Measurements from ENCODE around the gene RPS6KA4. TPM values are rescaled to one million over a fixed set of nuclear protein-coding genes. Genes with fewer than 3 reads are reported as not detected.

Gene RPS6KA4
- polyA plus RNA-seq, 1 of the 3 experiments (the other 2 are of a cell fraction), result 43.4 TPM

GRCh38 chr11:64384981-64385944, 26.3 kb downstream of the RPS6KA4 start:
- no peaks in the 10 kb centered on the region for H3K36me3 ChIP-seq (replicated peaks in 1 of 2; ENCODE audit: control insufficient read depth in 1 of 2, insufficient read depth in 2 of 2, low read length in 1 of 2)
- H3K4me2 ChIP-seq, result no peak overlapping the region
- H2AFZ ChIP-seq (ENCODE audit: low read depth), result no peak overlapping the region
- DNase-seq, result no peak
- POLR2A ChIA-PET, result no interaction called here
- H3K27ac ChIP-seq (ENCODE audit: low read depth in 2 of 2, low read length in 1 of 2), result no peak overlapping the region
- no peaks in the 10 kb centered on the region; a peak in 1 of 4 replicates for H3K4me1 ChIP-seq (ENCODE audit: control insufficient read depth in 1 of 2, insufficient read depth in 2 of 2, low read depth in 1 of 2, low read length in 1 of 2)
- WGBS (ENCODE audit: low lambda C conversion rate), result 78% methylated on average over 11 of the region's 15 CpGs
- no peaks in the 10 kb centered on the region; the same call in 1 of the 2 replicates for H3K27me3 ChIP-seq (ENCODE audit: insufficient read depth)
- TF ChIP-seq PBX3 (IDR thresholded peaks at IDR 0.05) (no peak), EZH2phosphoT487 (IDR thresholded peaks at IDR 0.05; ENCODE audit: borderline replicate concordance, low read depth) (no peak), NRF1 (IDR thresholded peaks at IDR 0.05; ENCODE audit: low read depth, low read length) (no peak), JUND (IDR thresholded peaks at IDR 0.05) (no peak), FOXJ3 (CRISPR knock-in tag; IDR thresholded peaks at IDR 0.05) (no peak), IRF3 (IDR thresholded peaks at IDR 0.05; ENCODE audit: low read depth, low read length) (no peak), RFX5 (IDR thresholded peaks at IDR 0.05; ENCODE audit: low read length) (no peak), TEAD4 (IDR thresholded peaks at IDR 0.05; ENCODE audit: borderline replicate concordance, insufficient read depth) (no peak), TCF12 (IDR thresholded peaks at IDR 0.05) (no peak), MXI1 (IDR thresholded peaks at IDR 0.05; ENCODE audit: low read depth, low read length) (no peak), GABPA (IDR thresholded peaks at IDR 0.05; ENCODE audit: low read depth) (no peak), GATA2 (CRISPR knock-in tag; IDR thresholded peaks at IDR 0.05) (no peak), USF1 (IDR thresholded peaks at IDR 0.05; ENCODE audit: borderline replicate concordance, low read depth) (no peak), CTCF (IDR thresholded peaks at IDR 0.05) (no peak), EP300 (IDR thresholded peaks at IDR 0.05; ENCODE audit: borderline replicate concordance in 1 of 2, low read depth in 1 of 2, low read length in 1 of 2) (no peak), USF2 (IDR thresholded peaks at IDR 0.05; ENCODE audit: borderline replicate concordance, low read depth, low read length) (no peak)
- H3K9me3 ChIP-seq, result no peaks in the 10 kb centered on the region
- H3F3A ChIP-seq (replicated peaks; ENCODE audit: insufficient read depth), result no peaks in the 10 kb centered on the region
- CTCF ChIA-PET, result interaction anchor here (0.7 to 2.1 kb wide), 6 partner anchors 15 to 303 kb away, joined by 3 to 11 read pairs (median 3); no protein-coding TSS in a partner anchor
- H3K4me3 ChIP-seq (ENCODE audit: low read depth in 2 of 2, low read length in 1 of 2), result no peak overlapping the region
- H3K9ac ChIP-seq, result no peak overlapping the region
- no peaks in the 10 kb centered on the region for H3K79me2 ChIP-seq (ENCODE audit: insufficient read depth)
- H3K9me2 ChIP-seq, result no peaks in the 10 kb centered on the region
- H4K20me1 ChIP-seq (ENCODE audit: insufficient read depth), result no peaks in the 10 kb centered on the region

Measured in SK-N-SH (cell line).